Nephron progenitor cell (in vitro differentiated cells): Measurements from ENCODE around the gene CASP8.

ENCODE experiments used
- DNase-seq: peaks from one replicate; pipeline ENCODE4 v3.0.0; 2021
- H3K27ac Mint-ChIP-seq: 2 replicates; pipeline ENCODE4 v1.8.0; 2021; ENCODE audit warnings: mild to moderate bottlenecking, moderate library complexity, mixed read lengths
- H3K27me3 Mint-ChIP-seq: 2 replicates; pipeline ENCODE4 v1.8.0; 2021; ENCODE audit warnings: mild to moderate bottlenecking, low read depth, mixed read lengths; ENCODE audit not compliant: poor library complexity
- H3K36me3 Mint-ChIP-seq: 2 replicates; pipeline ENCODE4 v1.8.0; 2021; ENCODE audit warnings: low read depth, mixed read lengths
- H3K4me1 Mint-ChIP-seq: 2 replicates; pipeline ENCODE4 v1.8.0; 2021; ENCODE audit warnings: mixed read lengths
- H3K4me3 Mint-ChIP-seq: 2 replicates; pipeline ENCODE4 v1.8.0; 2021; ENCODE audit warnings: mild to moderate bottlenecking, moderate library complexity, mixed read lengths
- H3K9me3 Mint-ChIP-seq: 2 replicates; pipeline ENCODE4 v1.8.0; 2021; ENCODE audit warnings: mild to moderate bottlenecking, moderate library complexity, mixed read lengths
- CTCF ChIP-seq: fragments of 200-600 bp; sonication (generic); IDR thresholded peaks from 2 replicates; pipeline ENCODE4 v1.5.0; 2021; ENCODE audit warnings: antibody characterized with exemption

CASP8 gene

GRCh38 chr2:201223089-201224073, 37.0 kb upstream of the CASP8 start:
- Mint-ChIP-seq H3K4me3 (no peak overlapping the region), H3K36me3 (no peaks in the 10 kb centered on the region), H3K9me3 (no peaks in the 10 kb centered on the region), H3K27ac (no peak overlapping the region), H3K4me1 (no peaks in the 10 kb centered on the region), H3K27me3 (peaks cover 12% of the 10 kb centered on the region)
- DNase-seq = no peak
- TF ChIP-seq CTCF = no peak

GRCh38 chr2:201228271-201228911, 31.9 kb upstream of the CASP8 start:
- H3K27me3 Mint-ChIP-seq = peaks cover 25% of the 10 kb centered on the region
- H3K4me1 Mint-ChIP-seq = no peaks in the 10 kb centered on the region
- DNase-seq = no peak
- peaks cover 5% of the 10 kb centered on the region for H3K9me3 Mint-ChIP-seq
- TF ChIP-seq CTCF = no peak
- H3K27ac Mint-ChIP-seq = no peak overlapping the region
- no peak overlapping the region for H3K4me3 Mint-ChIP-seq
- H3K36me3 Mint-ChIP-seq = no peaks in the 10 kb centered on the region

- peaks cover 25% of the 10 kb centered on the region for H3K27me3 Mint-ChIP-seq
- TF ChIP-seq CTCF = no peak
- no peak overlapping the region for H3K4me3 Mint-ChIP-seq
- H3K36me3 Mint-ChIP-seq = no peaks in the 10 kb centered on the region
- peaks cover 5% of the 10 kb centered on the region for H3K9me3 Mint-ChIP-seq
- H3K4me1 Mint-ChIP-seq = no peaks in the 10 kb centered on the region
- no peak overlapping the region for H3K27ac Mint-ChIP-seq
- no peak for DNase-seq
Measured at GRCh38 chr2:201228912-201229290, 31.4 kb upstream of the CASP8 start.

- H3K9me3 Mint-ChIP-seq = peaks cover 5% of the 10 kb centered on the region
- H3K4me3 Mint-ChIP-seq = no peak overlapping the region
- peaks cover 20% of the 10 kb centered on the region for H3K27me3 Mint-ChIP-seq
- peak; percentile 70 for TF ChIP-seq CTCF
- no peak overlapping the region for H3K27ac Mint-ChIP-seq
- no peaks in the 10 kb centered on the region for H3K36me3 Mint-ChIP-seq
- DNase-seq = peak; percentile 77
- H3K4me1 Mint-ChIP-seq = no peaks in the 10 kb centered on the region
Measured at GRCh38 chr2:201231781-201232466, 28.4 kb upstream of the CASP8 start.

GRCh38 chr2:201232467-201232815, 27.9 kb upstream of the CASP8 start:
- Mint-ChIP-seq H3K4me1 (no peaks in the 10 kb centered on the region), H3K36me3 (no peaks in the 10 kb centered on the region), H3K27me3 (peaks cover 26% of the 10 kb centered on the region), H3K9me3 (peaks cover 5% of the 10 kb centered on the region), H3K27ac (no peak overlapping the region), H3K4me3 (no peak overlapping the region)
- TF ChIP-seq CTCF = peak; percentile 20
- no peak for DNase-seq
